HG03521 (cell line): ENCODE data around the gene A4GNT.
"Not testable (repeated sequence)": the region's sequence is repeated elsewhere in the genome, so short reads cannot be mapped to it uniquely, and the experiment has no call there.

ENCODE experiments used
- ATAC-seq: cut with Tn5 transposase; IDR thresholded peaks from one replicate; pipeline ENCODE4 v1.9.1; 2021; ENCODE audit warnings: mild to moderate bottlenecking, moderate library complexity; ENCODE audit not compliant: unreplicated experiment

A4GNT gene

DNA sequence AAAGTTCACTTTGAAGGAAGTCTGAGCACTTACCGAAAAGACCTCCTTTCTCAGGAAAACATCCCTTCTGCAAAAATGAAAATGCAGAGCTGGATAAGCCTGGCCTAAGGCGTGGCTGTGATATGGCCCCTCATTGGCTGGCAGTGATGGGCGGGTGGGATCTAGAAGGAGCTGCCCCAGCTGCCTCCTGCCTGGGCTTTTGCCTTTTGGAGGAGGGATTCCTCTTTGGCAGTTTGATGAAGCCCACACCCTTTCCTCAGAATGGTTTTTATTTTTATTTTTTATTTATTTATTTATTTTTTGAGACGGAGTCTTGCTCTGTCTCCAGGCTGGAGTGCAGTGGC lies 12.8 kb downstream of the A4GNT start:
- ATAC-seq = no peak

DNA sequence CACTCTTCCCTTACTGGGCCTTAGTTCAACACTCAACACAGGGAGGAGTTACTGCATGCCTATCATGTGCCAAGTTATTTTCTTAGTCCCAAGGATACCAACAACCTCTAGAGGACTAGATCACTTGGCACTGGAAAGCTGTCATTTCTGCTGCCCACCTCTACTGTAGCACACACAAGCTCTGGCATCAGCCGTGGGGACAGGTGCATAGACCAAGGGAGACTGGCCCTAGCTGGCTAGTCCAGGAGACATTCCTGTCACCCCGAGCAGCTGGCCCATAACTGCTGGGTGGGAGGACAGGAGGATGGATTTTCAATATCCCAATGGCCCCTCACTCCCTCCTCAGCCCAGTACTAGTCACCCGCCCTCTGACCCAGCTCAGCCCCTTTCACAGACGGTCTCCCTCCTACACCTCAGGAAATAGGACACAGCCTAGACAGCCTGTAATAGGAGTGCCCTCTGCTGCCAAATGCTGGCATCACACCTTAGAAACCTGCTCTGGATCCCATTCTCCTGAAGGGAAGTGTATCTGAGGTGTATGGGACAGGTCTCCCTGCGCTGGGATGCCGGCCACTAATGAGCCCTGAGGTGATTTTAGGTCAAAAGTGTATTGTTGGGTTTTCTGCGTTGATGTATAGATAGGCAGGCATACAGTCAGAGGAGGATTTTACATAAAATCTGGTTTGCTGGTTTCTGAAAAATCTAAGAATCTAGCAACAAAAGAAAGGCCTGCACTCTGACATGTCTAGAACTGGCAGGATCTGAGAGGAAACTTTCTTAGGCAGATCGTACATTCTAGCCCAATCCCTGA lies 13.4 kb downstream of the A4GNT start:
- peak; percentile 63 for ATAC-seq

DNA sequence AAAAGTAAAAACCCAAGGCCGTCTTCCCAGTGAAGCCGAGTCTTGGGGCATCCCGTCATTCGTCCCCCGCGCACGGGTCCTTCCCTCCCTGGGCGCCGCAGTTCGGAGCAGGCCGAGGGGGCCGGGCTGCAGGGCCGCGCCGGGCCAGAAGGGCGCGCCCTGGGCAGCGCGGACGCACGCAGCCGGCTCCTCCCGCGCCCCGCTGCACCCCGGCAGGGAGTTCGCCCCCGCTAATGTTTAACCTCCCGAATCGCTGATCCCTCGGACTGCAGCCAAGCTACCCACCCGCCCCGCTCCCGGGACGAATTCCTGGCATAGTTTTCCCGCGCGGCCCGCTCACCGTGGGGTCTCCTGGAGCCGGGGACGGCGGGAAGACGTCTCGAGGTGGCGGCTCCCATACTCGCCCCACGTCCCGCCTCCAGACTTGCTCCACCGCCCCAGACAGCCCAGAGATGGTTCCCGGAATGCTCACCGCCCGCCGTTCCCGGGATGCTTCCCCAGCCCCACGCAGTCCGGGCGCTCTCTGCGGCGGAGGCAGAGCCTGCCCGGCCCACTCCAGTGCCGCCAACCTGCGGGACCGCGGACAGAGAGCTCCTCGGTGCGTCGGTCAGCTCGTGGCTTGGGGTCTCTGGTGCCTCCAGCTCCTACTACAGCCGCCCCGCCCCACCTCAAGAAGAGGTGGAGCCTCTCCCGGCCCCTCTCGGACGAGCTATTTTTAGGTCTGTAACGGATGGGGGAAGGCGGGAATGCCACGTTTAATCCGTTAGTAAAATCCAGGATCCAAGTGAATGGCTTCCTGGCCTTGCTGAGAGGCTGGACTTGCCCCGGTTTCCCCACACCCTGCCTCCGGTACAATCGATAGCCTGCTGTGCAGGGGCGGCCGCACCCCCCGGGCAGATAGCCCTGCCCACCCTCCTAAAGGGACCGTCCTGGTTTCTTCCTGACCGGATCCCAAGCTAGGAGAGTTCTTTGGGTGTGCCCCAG lies 16.9 kb downstream of the A4GNT start, which contains the start of gene DZIP1L:
Gene DZIP1L (minus strand): TSS at position 621 of the 984 bp plus-strand sequence. CDS start 11,637 bp downstream, outside the sequence.
- ATAC-seq = peak; percentile 60

DNA sequence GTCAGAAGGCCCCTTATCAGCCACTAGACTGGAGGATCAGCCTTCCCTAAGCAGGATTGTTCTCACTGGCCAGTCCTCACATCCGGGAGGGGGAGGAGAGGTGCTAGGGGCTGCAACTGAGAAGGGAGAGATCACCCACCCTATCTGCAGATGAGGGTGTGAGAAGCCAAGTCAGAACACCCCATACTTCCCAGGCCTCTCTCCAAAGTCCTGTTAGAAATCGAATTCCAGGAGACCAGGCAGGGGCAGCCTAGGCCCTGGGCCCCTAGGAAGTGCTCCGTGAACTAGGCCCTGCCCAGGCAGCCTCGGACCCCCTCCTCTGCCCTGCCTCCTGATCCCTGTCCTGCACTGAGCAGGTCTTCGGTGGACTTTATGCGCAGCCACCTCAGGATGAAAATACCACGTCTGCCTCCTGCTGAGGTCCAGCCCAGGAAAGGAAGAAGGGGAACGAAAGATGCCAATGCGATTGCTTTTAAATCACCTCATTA lies 17.7 kb downstream of the A4GNT start:
- no peak for ATAC-seq

DNA sequence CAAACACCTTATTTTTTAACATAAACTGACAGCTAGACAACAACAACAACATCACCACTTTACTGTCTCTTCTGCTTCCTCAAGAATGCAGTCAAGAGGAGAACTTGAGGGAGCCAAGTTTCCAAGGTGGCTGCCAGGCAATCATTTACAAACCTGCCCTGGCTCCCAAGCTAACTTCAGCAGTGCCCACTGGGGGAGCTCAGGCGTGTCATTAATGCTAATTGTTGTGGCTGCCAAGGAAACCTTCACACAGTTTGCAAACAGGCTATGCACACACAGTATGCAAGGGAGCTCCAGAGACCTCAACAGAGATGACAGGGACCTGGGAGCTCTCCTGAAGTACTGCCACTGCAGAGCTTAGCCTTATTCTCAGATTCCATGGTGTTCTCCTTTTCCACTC lies 18.9 kb downstream of the A4GNT start:
- ATAC-seq = no peak

DNA sequence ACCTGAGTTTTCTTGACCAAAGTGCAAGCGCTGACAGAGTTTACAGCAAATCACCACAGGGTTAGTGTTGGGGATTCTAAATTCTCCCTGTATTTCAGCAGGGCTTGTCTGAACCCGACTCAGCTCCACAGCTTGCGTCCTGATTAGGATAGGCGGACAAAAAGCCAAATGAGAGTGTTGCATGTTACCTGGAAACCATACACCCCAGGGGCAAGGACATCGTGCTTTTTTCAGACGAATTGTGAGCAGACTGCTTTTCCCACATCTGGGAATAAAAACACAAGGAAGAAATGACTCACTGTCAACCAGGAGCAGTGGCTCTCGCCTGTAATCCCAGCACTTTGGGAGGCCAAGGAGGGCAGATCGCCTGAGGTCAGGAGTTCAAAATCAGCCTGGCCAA lies 19.8 kb downstream of the A4GNT start:
- no peak for ATAC-seq

DNA sequence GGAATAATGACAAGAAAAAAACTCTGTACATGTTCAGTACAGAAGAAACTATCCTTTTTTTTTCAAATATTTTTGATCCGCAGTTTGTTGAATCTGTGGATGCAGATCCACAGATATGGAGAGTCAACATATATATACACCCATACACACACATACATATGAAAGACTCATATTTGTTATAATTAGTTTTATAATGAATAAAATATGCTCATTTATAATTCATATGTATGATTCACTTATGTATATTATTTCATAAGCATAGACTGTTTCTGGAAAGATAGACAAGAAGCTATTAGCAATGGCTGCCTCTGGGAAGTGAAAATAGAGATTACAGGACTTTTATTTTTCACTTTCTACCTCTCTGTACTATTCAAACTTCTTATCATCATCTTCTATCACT lies 26.6 kb downstream of the A4GNT start:
- no peak for ATAC-seq

DNA sequence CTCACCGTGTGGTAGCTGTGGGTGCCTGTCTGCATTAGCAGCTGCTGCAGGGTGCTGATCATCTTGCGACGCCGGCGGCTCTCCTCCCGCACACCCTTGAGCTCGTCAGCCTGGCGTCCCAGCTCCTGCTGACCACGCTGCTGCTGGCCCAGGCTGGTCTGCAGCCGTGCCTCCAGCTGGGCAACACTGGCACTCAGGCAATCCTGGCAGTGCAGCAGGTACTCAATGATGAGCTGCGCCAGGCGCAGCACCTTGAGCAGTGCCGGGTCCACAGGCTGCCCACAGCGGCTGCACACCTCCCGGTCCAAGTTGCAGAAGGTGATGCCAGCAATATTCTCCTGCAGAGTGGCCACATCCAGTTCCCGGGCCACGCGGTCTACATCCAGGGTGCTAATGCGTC lies 28.7 kb downstream of the A4GNT start:
- ATAC-seq = no peak

DNA sequence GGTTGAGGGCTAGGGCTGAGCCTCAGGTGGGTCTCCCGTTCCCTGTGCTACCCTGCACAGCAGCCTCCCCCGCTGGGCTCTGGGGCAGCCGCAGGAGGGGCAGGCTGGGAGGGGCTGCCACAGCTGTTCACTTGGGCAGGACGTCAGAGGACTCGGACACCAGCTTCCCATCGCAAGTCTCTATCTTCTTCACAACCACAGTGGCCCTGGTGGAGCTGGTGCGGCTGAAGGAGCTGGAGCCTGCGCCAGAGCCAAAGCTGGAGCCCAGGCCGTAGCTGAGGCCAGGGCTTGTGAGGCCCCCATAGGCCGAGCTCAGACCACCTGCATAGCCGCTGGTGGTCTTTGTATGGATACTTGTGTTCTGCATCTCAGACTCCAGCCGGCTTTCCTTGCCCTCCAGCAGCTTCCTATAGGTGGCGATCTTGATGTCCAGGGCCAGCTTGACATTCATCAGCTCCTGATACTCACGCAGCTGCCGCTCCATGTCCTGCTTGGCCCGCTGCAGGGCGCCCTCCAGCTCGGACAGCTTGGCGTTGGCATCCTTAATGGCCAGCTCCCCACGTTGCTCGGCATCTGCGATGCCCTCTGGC lies 30.7 kb downstream of the A4GNT start:
- ATAC-seq = not testable (repeated sequence)

DNA sequence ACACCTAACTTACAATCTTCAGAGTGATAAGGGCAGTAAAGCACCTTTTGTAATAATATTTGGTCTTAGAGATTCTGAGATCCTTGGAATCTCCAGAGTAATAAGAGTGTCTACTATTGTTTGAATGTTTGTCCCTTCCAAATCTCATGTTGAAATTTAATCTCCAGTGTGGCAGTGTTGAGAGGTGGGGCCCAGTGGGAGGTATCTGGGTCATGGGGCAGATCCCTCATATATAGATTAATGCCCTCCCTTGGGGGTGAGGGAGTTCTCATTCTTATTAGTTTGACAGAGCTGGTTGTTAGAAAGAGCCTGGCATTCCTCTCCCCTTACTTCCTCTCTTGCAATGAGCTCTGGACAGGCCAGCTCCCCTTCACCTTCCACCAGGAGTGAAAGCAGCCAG lies 32.8 kb downstream of the A4GNT start:
- no peak for ATAC-seq

DNA sequence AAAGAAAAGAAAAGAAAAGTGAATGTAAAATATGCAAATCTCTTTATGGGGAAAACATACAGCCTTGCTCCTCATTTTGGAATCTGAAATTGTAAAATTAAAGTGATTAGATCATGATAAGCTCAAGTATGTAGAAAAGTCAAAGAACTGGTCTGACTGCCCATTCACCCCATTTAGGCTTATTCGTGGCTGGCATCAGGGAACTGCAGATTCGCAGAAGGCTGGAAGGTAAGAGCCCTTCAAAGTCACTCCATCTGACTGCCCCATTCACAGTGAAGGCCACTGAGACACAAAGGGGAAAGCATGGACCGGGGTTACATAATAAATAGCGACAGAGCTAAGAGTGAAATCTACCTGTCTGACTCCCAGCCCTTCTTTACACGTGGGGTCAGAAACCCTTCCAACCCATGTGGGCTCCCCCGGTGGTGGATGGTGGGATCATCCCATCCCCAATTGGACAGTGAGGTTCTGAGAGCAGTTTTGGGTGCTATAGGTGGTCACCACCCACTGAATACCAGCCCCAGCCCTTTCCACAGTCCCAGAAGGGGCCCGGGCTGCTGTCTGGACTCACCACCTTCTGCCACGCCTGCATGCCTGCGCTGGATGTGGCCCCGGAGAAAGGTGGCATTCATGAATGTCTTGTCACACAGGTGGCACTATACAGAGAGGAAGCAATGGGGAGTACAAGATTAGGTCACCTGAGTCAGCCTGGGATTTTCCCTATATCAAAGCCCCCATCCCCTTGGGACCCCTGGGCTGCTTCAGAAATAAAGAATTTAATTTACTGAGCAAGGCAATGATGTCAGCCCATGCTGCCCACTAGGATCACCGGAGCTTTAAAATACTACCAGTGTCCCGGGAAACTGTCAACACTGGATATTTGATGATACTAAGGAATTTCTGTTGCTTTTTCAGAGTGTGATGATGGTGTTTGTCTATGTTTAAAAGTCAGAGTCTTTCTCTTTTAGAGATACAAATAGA lies 34.7 kb downstream of the A4GNT start:
- peak; percentile 76 for ATAC-seq

DNA sequence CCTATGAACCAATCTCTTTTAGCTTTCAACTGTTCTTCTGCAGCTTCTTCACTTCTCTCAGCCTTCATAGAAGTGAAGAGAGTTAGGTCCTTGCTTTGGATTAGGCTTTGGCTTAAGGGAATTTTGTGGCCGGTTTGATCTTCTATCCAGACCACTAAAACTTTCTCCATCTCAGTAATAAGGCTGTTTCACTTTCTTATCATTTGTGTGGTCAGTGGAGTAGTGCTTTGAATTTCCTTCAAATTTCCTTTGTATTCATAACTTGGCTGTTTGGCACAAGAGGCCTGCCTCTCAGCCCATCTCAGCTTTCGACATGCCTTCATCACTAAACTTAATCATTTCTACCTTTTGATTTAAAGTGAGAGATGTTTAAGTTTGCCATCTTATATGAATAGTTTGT lies 38.5 kb downstream of the A4GNT start:
- ATAC-seq = no peak

DNA sequence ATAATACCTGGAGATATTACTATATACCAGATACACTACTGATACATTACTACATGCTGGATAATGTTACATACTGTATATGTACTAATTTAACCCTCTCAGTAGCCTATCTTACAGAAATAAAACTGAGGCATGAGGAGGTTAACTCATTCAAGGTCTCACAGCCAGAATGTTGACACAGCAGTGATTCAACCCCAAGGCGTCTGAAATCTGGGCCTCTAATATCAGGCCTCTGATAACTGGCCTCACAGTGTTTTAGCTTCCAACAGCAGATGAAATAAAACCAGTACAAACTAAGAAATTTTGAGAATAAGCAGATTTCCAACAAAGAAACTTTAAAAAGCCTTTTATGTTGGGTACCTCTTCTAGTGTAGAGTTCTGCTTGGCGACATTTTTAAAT lies 40.2 kb downstream of the A4GNT start:
- ATAC-seq = no peak

DNA sequence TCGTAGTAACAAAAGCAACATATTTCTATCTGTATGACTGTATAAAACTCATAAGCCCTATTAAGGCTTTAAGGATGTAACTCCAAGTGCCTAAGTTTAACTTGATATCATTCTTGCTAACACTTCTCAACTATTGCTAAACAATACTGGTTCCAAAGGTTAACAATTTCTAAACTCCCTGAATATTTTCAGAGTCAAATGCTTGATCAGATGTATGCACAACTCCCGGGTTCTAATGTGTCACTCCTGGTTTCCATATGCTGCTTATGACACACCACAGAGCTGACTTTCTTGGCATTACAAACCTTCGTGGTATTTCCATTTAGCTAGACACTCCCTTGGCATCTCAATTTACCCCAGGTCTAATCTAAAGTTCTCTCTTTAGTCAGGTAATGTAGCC lies 43.1 kb downstream of the A4GNT start:
- ATAC-seq = no peak

DNA sequence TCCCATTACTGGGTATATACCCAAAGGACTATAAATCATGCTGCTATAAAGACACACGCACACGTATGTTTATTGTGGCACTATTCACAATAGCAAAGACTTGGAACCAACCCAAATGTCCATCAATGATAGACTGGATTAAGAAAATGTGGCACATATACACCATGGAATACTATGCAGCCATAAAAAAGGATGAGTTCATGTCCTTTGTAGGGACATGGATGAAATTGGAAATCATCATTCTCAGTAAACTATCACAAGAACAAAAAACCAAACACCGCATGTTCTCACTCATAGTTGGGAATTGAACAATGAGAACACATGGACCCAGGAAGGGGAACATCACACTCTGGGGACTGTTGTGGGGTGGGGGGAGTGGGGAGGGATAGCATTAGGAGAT lies 46.4 kb downstream of the A4GNT start:
- ATAC-seq = not testable (repeated sequence)

DNA sequence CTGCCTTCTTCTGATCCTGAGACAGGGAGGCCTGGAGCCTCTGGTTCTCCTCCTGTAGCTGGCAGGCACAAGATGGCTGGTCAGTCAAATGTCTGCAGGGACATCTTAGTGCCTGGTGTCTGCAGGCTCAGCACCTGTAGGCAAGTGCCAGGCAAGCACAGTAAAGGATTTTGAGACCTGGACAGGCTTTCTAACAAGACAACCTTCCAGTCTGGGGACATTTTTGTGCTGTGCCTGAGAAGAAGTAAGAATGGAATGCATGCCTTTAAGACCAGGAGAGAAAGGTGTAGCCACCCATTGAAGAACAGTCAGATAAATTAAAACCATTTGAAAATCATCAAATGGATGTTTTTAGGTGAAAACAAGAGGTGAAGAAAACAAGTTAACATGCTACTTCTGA lies 48.0 kb downstream of the A4GNT start:
- ATAC-seq = no peak

DNA sequence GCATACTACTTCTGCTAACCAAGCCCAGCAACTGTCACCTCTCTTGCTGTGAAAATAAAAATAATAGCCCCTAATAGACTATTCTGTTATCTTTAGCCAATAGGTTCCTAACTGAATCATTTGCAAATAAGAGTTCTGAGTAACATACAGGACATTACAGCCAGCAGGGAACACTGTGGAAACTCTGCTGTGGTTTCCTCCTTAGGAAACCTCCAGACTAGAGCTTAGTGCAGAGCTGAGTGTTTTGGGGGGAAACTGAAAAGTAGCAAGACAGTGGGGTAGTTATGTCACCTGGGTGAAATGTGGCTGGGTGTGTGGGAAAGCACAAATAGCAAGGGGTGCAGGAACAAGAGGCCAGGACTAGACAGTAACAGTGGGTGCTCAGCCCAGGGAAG lies 49.2 kb downstream of the A4GNT start:
- no peak for ATAC-seq

DNA sequence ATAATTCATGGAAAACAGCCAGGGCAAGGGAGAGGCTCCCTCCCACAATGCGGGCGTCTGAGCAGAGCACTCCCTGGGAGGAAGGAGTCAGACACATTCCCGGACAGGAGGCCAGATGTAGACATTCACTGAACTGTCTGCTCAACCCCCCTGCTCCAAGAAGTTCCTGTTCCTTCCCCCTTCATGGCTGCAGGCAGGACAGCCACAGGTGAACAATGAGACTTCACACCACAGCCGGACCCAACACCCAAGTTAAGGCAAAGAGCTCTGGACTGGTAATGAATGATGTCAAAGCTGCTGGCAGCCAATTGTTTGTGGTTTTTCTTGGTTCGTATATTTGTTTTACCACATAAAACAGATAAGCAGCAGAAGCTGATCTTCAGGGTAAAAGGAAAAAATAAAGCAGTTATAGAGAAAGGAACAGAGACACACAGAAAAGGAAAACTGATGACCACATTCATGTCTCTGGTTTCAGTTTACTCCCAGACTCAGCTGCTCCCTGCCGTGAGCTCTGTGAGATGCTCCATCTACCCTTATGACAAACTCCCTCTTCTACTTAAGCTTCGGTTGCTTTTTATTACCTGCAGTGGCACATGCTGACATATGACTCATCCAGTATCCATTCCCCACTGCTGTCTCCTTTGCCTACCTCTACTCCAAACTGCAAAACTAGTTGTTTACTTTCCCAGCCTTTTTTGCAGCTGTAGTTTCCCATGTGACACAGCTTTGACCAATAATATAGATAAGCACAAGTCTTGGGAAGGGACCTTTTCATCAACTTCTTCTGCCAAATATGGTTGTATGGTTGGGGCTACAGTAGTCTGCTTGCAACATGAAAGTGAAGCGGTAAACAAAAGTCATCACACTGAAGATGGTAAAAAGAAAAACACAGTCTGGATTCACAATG lies 49.9 kb downstream of the A4GNT start:
- ATAC-seq = no peak
